Dedifferentiated amniotic fluid mesenchymal stem cell (primary cell): ENCODE results near the gene THY1.

Source experiments
- DNase-seq: peaks from one replicate; pipeline ENCODE4 v3.0.0-alpha.2; 2016; ENCODE audit errors: extremely low spot score

The THY1 gene

GRCh38 chr11:119369132-119369925, 53.6 kb downstream of the THY1 start:
- no peak for DNase-seq

DNA sequence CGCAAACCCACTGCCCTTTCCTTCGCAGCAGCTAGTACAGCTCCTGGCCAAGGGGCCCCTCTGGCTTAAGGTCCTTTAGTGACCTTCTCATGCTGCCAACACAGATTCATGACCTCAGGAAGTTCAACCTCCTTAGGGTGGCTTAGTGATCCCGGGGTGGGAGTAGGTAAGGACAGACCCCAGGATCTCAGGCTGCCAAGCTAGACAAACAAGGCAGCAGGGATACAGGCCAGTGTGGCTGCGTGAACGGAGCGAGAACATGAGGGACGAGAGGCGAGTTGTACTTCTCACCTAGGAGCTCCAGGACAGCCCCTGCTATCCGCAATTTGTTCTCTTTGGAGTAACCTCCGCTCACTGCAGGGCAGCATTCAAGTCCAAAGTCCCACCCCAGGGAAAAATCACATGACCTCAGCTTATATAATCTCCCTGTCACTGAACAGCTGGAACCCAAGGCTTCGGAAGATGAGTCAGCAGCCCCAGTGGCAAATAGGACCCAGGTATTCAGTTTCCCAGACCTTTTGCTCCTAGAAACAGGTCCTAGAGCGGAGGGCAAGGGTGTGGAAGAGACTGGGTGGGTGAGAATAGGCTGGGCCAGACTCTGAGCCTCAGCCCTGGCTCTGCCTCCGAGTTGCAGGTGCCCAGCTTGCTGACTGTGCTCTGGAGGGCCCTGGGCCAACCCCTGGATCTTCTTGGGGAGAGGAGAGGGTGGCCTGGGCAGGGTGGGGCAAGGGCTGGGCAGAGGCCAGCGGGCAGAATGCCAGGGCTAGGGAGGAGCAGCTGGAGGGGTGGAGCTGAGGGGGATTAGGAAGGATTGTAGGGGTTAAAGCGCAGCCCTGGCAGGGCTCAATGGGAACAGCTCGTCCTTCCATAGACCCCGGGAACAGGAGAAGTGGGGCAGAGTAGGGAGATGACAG, 54.6 kb downstream of the THY1 start:
- no peak for DNase-seq

DNA sequence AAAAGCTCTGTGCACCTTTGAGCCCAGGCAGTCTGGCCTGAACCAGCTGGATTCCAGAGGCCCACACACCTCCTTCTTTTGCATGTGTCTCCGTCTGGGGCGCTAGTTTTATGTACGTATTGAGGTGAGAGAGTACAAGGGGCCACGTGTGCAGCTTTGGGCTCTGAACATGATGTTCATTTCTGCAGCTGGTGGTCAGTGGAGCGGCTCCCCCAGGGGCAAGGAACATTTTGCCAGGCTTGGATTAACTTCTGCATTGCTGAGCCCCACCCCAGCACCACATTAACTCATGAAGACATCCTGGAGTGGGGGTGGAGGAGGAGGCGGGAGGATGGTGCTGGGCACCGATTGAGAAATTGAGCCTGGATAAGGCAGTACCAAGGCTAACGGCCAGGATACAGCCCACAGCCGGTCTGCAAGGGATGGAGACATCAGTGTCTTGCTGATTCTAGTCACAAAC, 55.3 kb downstream of the THY1 start:
- no peak for DNase-seq
